Measurements from ENCODE around the gene FAM133A.

DNA sequence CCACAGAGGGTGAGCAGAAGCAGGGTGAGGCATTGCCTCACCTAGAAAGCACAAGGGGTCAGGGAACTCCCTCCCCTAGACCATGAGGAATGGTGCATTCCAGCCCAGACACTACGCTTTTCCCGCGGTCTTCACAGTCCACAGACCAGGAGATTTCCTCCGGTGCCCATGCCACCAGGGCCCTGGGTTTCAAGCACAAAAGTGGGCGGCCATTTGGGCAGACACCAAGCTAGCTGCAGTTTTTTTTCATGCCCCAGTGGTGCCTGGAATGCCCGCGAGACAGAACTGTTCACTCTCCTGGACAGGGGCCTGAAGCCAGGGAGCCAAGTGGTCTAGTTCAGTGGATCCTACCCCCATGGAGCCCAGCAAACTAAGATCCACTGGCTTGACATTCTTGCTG lies 13.4 kb upstream of the FAM133A start:
- no peak for TF ChIP-seq EZH2 (IDR thresholded peaks at IDR 0.05; ENCODE audit: low read length, unreplicated experiment)
- TF ChIP-seq, protein P1, sequence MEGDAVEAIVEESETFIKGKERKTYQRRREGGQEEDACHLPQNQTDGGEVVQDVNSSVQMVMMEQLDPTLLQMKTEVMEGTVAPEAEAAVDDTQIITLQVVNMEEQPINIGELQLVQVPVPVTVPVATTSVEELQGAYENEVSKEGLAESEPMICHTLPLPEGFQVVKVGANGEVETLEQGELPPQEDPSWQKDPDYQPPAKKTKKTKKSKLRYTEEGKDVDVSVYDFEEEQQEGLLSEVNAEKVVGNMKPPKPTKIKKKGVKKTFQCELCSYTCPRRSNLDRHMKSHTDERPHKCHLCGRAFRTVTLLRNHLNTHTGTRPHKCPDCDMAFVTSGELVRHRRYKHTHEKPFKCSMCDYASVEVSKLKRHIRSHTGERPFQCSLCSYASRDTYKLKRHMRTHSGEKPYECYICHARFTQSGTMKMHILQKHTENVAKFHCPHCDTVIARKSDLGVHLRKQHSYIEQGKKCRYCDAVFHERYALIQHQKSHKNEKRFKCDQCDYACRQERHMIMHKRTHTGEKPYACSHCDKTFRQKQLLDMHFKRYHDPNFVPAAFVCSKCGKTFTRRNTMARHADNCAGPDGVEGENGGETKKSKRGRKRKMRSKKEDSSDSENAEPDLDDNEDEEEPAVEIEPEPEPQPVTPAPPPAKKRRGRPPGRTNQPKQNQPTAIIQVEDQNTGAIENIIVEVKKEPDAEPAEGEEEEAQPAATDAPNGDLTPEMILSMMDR (conservative IDR thresholded peaks at IDR 0.05; ENCODE audit: low read depth, low read length): no peak
- no peak for TF ChIP-seq EZH2phosphoT487 (IDR thresholded peaks at IDR 0.05; ENCODE audit: borderline replicate concordance, low read length)
